ENCODE data around the gene PER3. TPM values are rescaled to one million over a fixed set of nuclear protein-coding genes. Genes with fewer than 3 reads are reported as not detected.

Gene PER3
- total and polyA plus RNA-seq, 2 experiments from 2014 or later = 1.9 to 2.7 TPM

- Histone ChIP-seq H3K4me3 (no peak overlapping the region), H3K9me2 (replicated peaks; ENCODE audit: insufficient read depth) (no peaks in the 10 kb centered on the region), H3K27ac (no peak overlapping the region), H3K4me2 (no peak overlapping the region), H3K4me1 (ENCODE audit: insufficient read depth) (no peaks in the 10 kb centered on the region), H2AFZ (no peak overlapping the region), H3K9me3 (ENCODE audit: low read depth) (no peaks in the 10 kb centered on the region), H3K36me3 (replicated peaks; ENCODE audit: insufficient read depth, low read depth) (no peaks in the 10 kb centered on the region), H4K20me1 (ENCODE audit: insufficient read depth, poor library complexity, severe bottlenecking) (no peaks in the 10 kb centered on the region), H3K27me3 (no peaks in the 10 kb centered on the region), H3K79me2 (no peaks in the 10 kb centered on the region)
- 91% methylated on average over 1 of the region's 1 CpG for WGBS (ENCODE audit: low lambda C conversion rate, missing lambda C conversion rate)
- DNase-seq (ENCODE audit: low spot score) = no peak
- TF ChIP-seq EZH2phosphoT487 (IDR thresholded peaks at IDR 0.05; ENCODE audit: low read depth, severe bottlenecking, unreplicated experiment) (no peak), CTCF (IDR thresholded peaks at IDR 0.05; ENCODE audit: poor library complexity) (no peak), EZH2 (IDR thresholded peaks at IDR 0.05; ENCODE audit: borderline replicate concordance) (no peak)
Observed at GRCh38 chr1:7884757-7885156, 100.7 kb downstream of the PER3 start.

GRCh38 chr1:7885513-7886404, 101.7 kb downstream of the PER3 start:
- H3K9me2 ChIP-seq (replicated peaks; ENCODE audit: insufficient read depth) = no peaks in the 10 kb centered on the region
- DNase-seq (ENCODE audit: low spot score) = peak; percentile 14
- no peaks in the 10 kb centered on the region for H3K4me1 ChIP-seq (ENCODE audit: insufficient read depth)
- H3K4me2 ChIP-seq = no peak overlapping the region
- TF ChIP-seq EZH2 (IDR thresholded peaks at IDR 0.05; ENCODE audit: borderline replicate concordance) (no peak), CTCF (IDR thresholded peaks at IDR 0.05; ENCODE audit: poor library complexity) (no peak), EZH2phosphoT487 (IDR thresholded peaks at IDR 0.05; ENCODE audit: low read depth, severe bottlenecking, unreplicated experiment) (no peak)
- no peak overlapping the region for H3K27ac ChIP-seq
- no peaks in the 10 kb centered on the region for H3K27me3 ChIP-seq
- no peaks in the 10 kb centered on the region for H3K36me3 ChIP-seq (replicated peaks; ENCODE audit: insufficient read depth, low read depth)
- WGBS (ENCODE audit: low lambda C conversion rate, missing lambda C conversion rate) = 75% methylated on average over 10 of the region's 27 CpGs
- H3K9me3 ChIP-seq (ENCODE audit: low read depth) = no peaks in the 10 kb centered on the region
- no peaks in the 10 kb centered on the region for H3K79me2 ChIP-seq
- H4K20me1 ChIP-seq (ENCODE audit: insufficient read depth, poor library complexity, severe bottlenecking) = no peaks in the 10 kb centered on the region
- no peak overlapping the region for H3K4me3 ChIP-seq
- H2AFZ ChIP-seq = no peak overlapping the region

- no peak overlapping the region for H3K4me2 ChIP-seq
- DNase-seq (ENCODE audit: low spot score) = no peak
- WGBS (ENCODE audit: low lambda C conversion rate, missing lambda C conversion rate) = 90% methylated on average over 7 of the region's 7 CpGs
- H3K4me1 ChIP-seq (ENCODE audit: insufficient read depth) = no peaks in the 10 kb centered on the region
- no peaks in the 10 kb centered on the region for H3K79me2 ChIP-seq
- H4K20me1 ChIP-seq (ENCODE audit: insufficient read depth, poor library complexity, severe bottlenecking) = no peaks in the 10 kb centered on the region
- no peak overlapping the region for H3K4me3 ChIP-seq
- no peaks in the 10 kb centered on the region for H3K9me3 ChIP-seq (ENCODE audit: low read depth)
- H3K36me3 ChIP-seq (replicated peaks; ENCODE audit: insufficient read depth, low read depth) = no peaks in the 10 kb centered on the region
- H3K27me3 ChIP-seq = no peaks in the 10 kb centered on the region
- H2AFZ ChIP-seq = no peak overlapping the region
- H3K27ac ChIP-seq = no peak overlapping the region
- TF ChIP-seq CTCF (IDR thresholded peaks at IDR 0.05; ENCODE audit: poor library complexity) = no peak
- TF ChIP-seq EZH2 (IDR thresholded peaks at IDR 0.05; ENCODE audit: borderline replicate concordance) = no peak
- TF ChIP-seq EZH2phosphoT487 (IDR thresholded peaks at IDR 0.05; ENCODE audit: low read depth, severe bottlenecking, unreplicated experiment) = no peak
- no peaks in the 10 kb centered on the region for H3K9me2 ChIP-seq (replicated peaks; ENCODE audit: insufficient read depth)
Observed at GRCh38 chr1:7886405-7886745, 102.3 kb downstream of the PER3 start.
